IPS-18c (cell line): ENCODE data around the gene ENTREP1.

Experiments
- H3K4me3 ChIP-seq: 2 replicates; pipeline ENCODE4 v1.7.0; 2013; ENCODE audit warnings: low read depth, mild to moderate bottlenecking, low read length, moderate library complexity; ENCODE audit not compliant: insufficient read depth
- H3K9me3 ChIP-seq: one replicate; pipeline ENCODE4 v1.6.1; 2013; ENCODE audit warnings: mild to moderate bottlenecking, low read length, moderate library complexity; ENCODE audit not compliant: control insufficient read depth, insufficient read depth

Gene ENTREP1

GRCh38 chr9:69346596-69347390 is 21.8 kb downstream of the ENTREP1 start:
- no peaks in the 10 kb centered on the region for H3K9me3 ChIP-seq
- no peak overlapping the region for H3K4me3 ChIP-seq

GRCh38 chr9:69347607-69348006 is 22.6 kb downstream of the ENTREP1 start:
- H3K9me3 ChIP-seq: no peaks in the 10 kb centered on the region
- H3K4me3 ChIP-seq: no peak overlapping the region

- no peaks in the 10 kb centered on the region for H3K9me3 ChIP-seq
Observed at GRCh38 chr9:69351227-69351626, 26.2 kb downstream of the ENTREP1 start.

GRCh38 chr9:69355232-69355631 is 30.2 kb downstream of the ENTREP1 start:
- no peak overlapping the region for H3K4me3 ChIP-seq

More at GRCh38 chr9:69351227-69351626, 26.2 kb downstream of the ENTREP1 start:
- H3K4me3 ChIP-seq: no peak overlapping the region

GRCh38 chr9:69357030-69357775 is 32.2 kb downstream of the ENTREP1 start:
- H3K9me3 ChIP-seq: no peaks in the 10 kb centered on the region
- no peak overlapping the region for H3K4me3 ChIP-seq

More at GRCh38 chr9:69355232-69355631, 30.2 kb downstream of the ENTREP1 start:
- no peaks in the 10 kb centered on the region for H3K9me3 ChIP-seq

- H3K9me3 ChIP-seq: no peaks in the 10 kb centered on the region
Observed at GRCh38 chr9:69357821-69358220, 32.8 kb downstream of the ENTREP1 start.

GRCh38 chr9:69363191-69363590 is 38.2 kb downstream of the ENTREP1 start:
- H3K9me3 ChIP-seq: no peaks in the 10 kb centered on the region
- no peak overlapping the region for H3K4me3 ChIP-seq

More at GRCh38 chr9:69357821-69358220, 32.8 kb downstream of the ENTREP1 start:
- H3K4me3 ChIP-seq: no peak overlapping the region

GRCh38 chr9:69364510-69365150 is 39.6 kb downstream of the ENTREP1 start:
- no peak overlapping the region for H3K4me3 ChIP-seq

GRCh38 chr9:69370430-69370829 is 45.4 kb downstream of the ENTREP1 start:
- H3K4me3 ChIP-seq: no peak overlapping the region
- no peaks in the 10 kb centered on the region for H3K9me3 ChIP-seq

More at GRCh38 chr9:69364510-69365150, 39.6 kb downstream of the ENTREP1 start:
- H3K9me3 ChIP-seq: no peaks in the 10 kb centered on the region

- Histone ChIP-seq H3K4me3 (no peak overlapping the region), H3K9me3 (no peaks in the 10 kb centered on the region)
Observed at GRCh38 chr9:69371001-69371400, 46.0 kb downstream of the ENTREP1 start.

GRCh38 chr9:69376651-69377050 is 51.6 kb downstream of the ENTREP1 start:
- Histone ChIP-seq H3K9me3 (no peaks in the 10 kb centered on the region), H3K4me3 (no peak overlapping the region)

GRCh38 chr9:69377291-69377690 is 52.3 kb downstream of the ENTREP1 start:
- Histone ChIP-seq H3K4me3 (no peak overlapping the region), H3K9me3 (no peaks in the 10 kb centered on the region)

- Histone ChIP-seq H3K4me3 (no peak overlapping the region), H3K9me3 (no peaks in the 10 kb centered on the region)
Observed at GRCh38 chr9:69377981-69378380, 53.0 kb downstream of the ENTREP1 start.

- Histone ChIP-seq H3K4me3 (no peak overlapping the region), H3K9me3 (no peaks in the 10 kb centered on the region)
Observed at GRCh38 chr9:69379270-69379982, 54.4 kb downstream of the ENTREP1 start.

GRCh38 chr9:69380301-69380700 is 55.3 kb downstream of the ENTREP1 start:
- no peak overlapping the region for H3K4me3 ChIP-seq
- H3K9me3 ChIP-seq: no peaks in the 10 kb centered on the region

- Histone ChIP-seq H3K9me3 (no peaks in the 10 kb centered on the region), H3K4me3 (no peak overlapping the region)
Observed at GRCh38 chr9:69380811-69381210, 55.8 kb downstream of the ENTREP1 start.

- Histone ChIP-seq H3K9me3 (no peaks in the 10 kb centered on the region), H3K4me3 (no peak overlapping the region)
Observed at GRCh38 chr9:69382135-69382534, 57.1 kb downstream of the ENTREP1 start.
